H9 (cell line): ENCODE measurements around the gene LILRB3. TPM values are rescaled to one million over a fixed set of nuclear protein-coding genes. Genes with fewer than 3 reads are reported as not detected.

Source experiments
- DNase-seq: peaks from one replicate; pipeline ENCODE4 v3.0.0-alpha.2; 2017
- H2AFZ ChIP-seq: one replicate; pipeline ENCODE4 v1.6.1; 2013; ENCODE audit warnings: mild to moderate bottlenecking, low read length, control low read depth, moderate library complexity
- H2AK5ac ChIP-seq: 2 replicates; pipeline ENCODE4 v1.6.1; 2013; ENCODE audit warnings: low read length, control low read depth, mixed read lengths; ENCODE audit not compliant: insufficient read length
- H2BK120ac ChIP-seq: one replicate; pipeline ENCODE4 v1.6.1; 2013; ENCODE audit warnings: low read depth, mild to moderate bottlenecking, low read length, control low read depth, inconsistent platforms; ENCODE audit not compliant: poor library complexity, severe bottlenecking
- H2BK12ac ChIP-seq: 2 replicates; pipeline ENCODE4 v1.6.1; 2013; ENCODE audit warnings: low read length, control low read depth, mixed read lengths, low read depth; ENCODE audit not compliant: insufficient read length
- H2BK15ac ChIP-seq: 2 replicates; pipeline ENCODE4 v1.6.1; 2013; ENCODE audit warnings: low read depth, low read length, control low read depth
- H2BK20ac ChIP-seq: one replicate; pipeline ENCODE4 v1.6.1; 2013; ENCODE audit warnings: low read depth, mild to moderate bottlenecking, low read length, control low read depth, inconsistent platforms; ENCODE audit not compliant: poor library complexity, severe bottlenecking
- H2BK5ac ChIP-seq: 2 replicates; pipeline ENCODE4 v1.6.1; 2013; ENCODE audit warnings: low read length, control low read depth, mixed read lengths; ENCODE audit not compliant: insufficient read length
- H3K14ac ChIP-seq: 2 replicates; pipeline ENCODE4 v1.6.1; 2013; ENCODE audit warnings: low read length, control low read depth; ENCODE audit not compliant: insufficient read depth
- H3K18ac ChIP-seq: 2 replicates; pipeline ENCODE4 v1.6.1; 2013; ENCODE audit warnings: low read depth, mild to moderate bottlenecking, mixed read lengths, low read length, control low read depth; ENCODE audit not compliant: insufficient read length
- H3K23ac ChIP-seq: 2 replicates; pipeline ENCODE4 v1.6.1; 2013; ENCODE audit warnings: low read length, control low read depth, mixed read lengths, low read depth; ENCODE audit not compliant: insufficient read length
- H3K23me2 ChIP-seq: 2 replicates; pipeline ENCODE4 v1.6.1; 2013; ENCODE audit warnings: low read depth, mild to moderate bottlenecking, mixed read lengths, low read length, control low read depth; ENCODE audit not compliant: insufficient read length, poor library complexity, severe bottlenecking
- H3K27ac ChIP-seq: 2 replicates; pipeline ENCODE4 v1.5.1; 2013; ENCODE audit warnings: low read length, control low read depth, mixed read lengths, low read depth; ENCODE audit not compliant: insufficient read length
- H3K27me3 ChIP-seq: 2 replicates; pipeline ENCODE4 v1.6.1; 2013; ENCODE audit warnings: low read length, control low read depth, inconsistent platforms; ENCODE audit not compliant: insufficient read depth
- H3K4ac ChIP-seq: 2 replicates; pipeline ENCODE4 v1.6.1; 2013; ENCODE audit warnings: low read depth, mild to moderate bottlenecking, control low read depth, inconsistent platforms, low read length, moderate library complexity
- H3K4me1 ChIP-seq: 2 replicates; pipeline ENCODE4 v1.6.1; 2013; ENCODE audit warnings: low read length, control low read depth, inconsistent platforms; ENCODE audit not compliant: insufficient read depth
- H3K4me2 ChIP-seq: 2 replicates; pipeline ENCODE4 v1.6.1; 2013; ENCODE audit warnings: low read length, control low read depth, mixed read lengths; ENCODE audit not compliant: insufficient read length, insufficient read depth
- H3K56ac ChIP-seq: 2 replicates; pipeline ENCODE4 v1.6.1; 2013; ENCODE audit warnings: low read depth, mild to moderate bottlenecking, mixed read lengths, low read length, control low read depth; ENCODE audit not compliant: insufficient read length
- H3K79me1 ChIP-seq: 2 replicates; pipeline ENCODE4 v1.6.1; 2013; ENCODE audit warnings: low read depth, mild to moderate bottlenecking, moderate library complexity, low read length, control low read depth, inconsistent platforms; ENCODE audit not compliant: insufficient read depth, poor library complexity, severe bottlenecking
- H3K79me2 ChIP-seq: 2 replicates; pipeline ENCODE4 v1.6.1; 2013; ENCODE audit warnings: low read length, control low read depth, inconsistent platforms; ENCODE audit not compliant: insufficient read depth
- H3K9ac ChIP-seq: 2 replicates; pipeline ENCODE4 v1.6.1; 2013; ENCODE audit warnings: low read length, control low read depth, mixed read lengths; ENCODE audit not compliant: insufficient read length; ENCODE audit errors: extremely low read depth
- H3K9me3 ChIP-seq: one replicate; pipeline ENCODE4 v1.6.1; 2013; ENCODE audit warnings: low read depth, low read length, inconsistent platforms; ENCODE audit not compliant: control insufficient read depth
- H3T11ph ChIP-seq: one replicate; pipeline ENCODE4 v1.6.1; 2013; ENCODE audit warnings: mild to moderate bottlenecking, low read length, control low read depth, inconsistent platforms
- H4K20me1 ChIP-seq: one replicate; pipeline ENCODE4 v1.6.1; 2013; ENCODE audit not compliant: control insufficient read depth, insufficient read length, insufficient read depth
- H4K5ac ChIP-seq: 2 replicates; pipeline ENCODE4 v1.6.1; 2013; ENCODE audit warnings: low read depth, mild to moderate bottlenecking, mixed read lengths, low read length, control low read depth; ENCODE audit not compliant: insufficient read length
- H4K8ac ChIP-seq: replicated peaks from 2 replicates; pipeline ENCODE4 v1.6.1; 2013; ENCODE audit warnings: low read length, control low read depth, mixed read lengths, low read depth; ENCODE audit not compliant: insufficient read length
- H4K91ac ChIP-seq: 2 replicates; pipeline ENCODE4 v1.6.1; 2013; ENCODE audit warnings: low read depth, mild to moderate bottlenecking, moderate library complexity, mixed read lengths, low read length, control low read depth; ENCODE audit not compliant: insufficient read length
- H3K27ac Mint-ChIP-seq, 3 experiments: 2 replicates in 2 of 3; 3 replicates in 1 of 3; pipeline ENCODE4 v1.8.0; 2020 to 2021; ENCODE audit warnings: mixed read lengths in 3 of 3, mild to moderate bottlenecking in 1 of 3, moderate library complexity in 1 of 3
- H3K27me3 Mint-ChIP-seq: 2 replicates; pipeline ENCODE4 v1.8.0; 2021; ENCODE audit warnings: low read depth, mild to moderate bottlenecking, moderate library complexity, mixed read lengths
- H3K36me3 Mint-ChIP-seq, 3 experiments: 2 replicates in 2 of 3; 3 replicates in 1 of 3; pipeline ENCODE4 v1.8.0; 2020 to 2021; ENCODE audit warnings: low read depth in 3 of 3, mixed read lengths in 3 of 3; ENCODE audit not compliant: insufficient read depth in 1 of 3
- H3K4me1 Mint-ChIP-seq, 2 experiments: 2 replicates each; pipeline ENCODE4 v1.8.0; 2020; ENCODE audit warnings: mixed read lengths in 2 of 2
- H3K4me3 Mint-ChIP-seq, 2 experiments: 2 replicates in 1 of 2; 3 replicates in 1 of 2; pipeline ENCODE4 v1.8.0; 2020 to 2021; ENCODE audit warnings: mild to moderate bottlenecking in 2 of 2, mixed read lengths in 2 of 2, moderate library complexity in 1 of 2
- H3K9me3 Mint-ChIP-seq, 2 experiments: 2 replicates in 1 of 2; 3 replicates in 1 of 2; pipeline ENCODE4 v1.8.0; 2020; ENCODE audit warnings: mild to moderate bottlenecking in 2 of 2, mixed read lengths in 2 of 2, moderate library complexity in 1 of 2
- CTCF ChIP-seq: fragments of 200-600 bp; sonication (generic); conservative IDR thresholded peaks from 3 replicates; pipeline ENCODE4 v1.8.0; 2021; ENCODE audit warnings: antibody characterized with exemption, mild to moderate bottlenecking
- WGBS: extraction: QIAGEN DNeasy Blood & Tissue Kit; methylation state at CpG from one replicate; pipeline ENCODE4 v1.1.7; 2013; ENCODE audit warnings: missing lambda C conversion rate, low lambda C conversion rate, mixed read lengths; ENCODE audit not compliant: insufficient read length; ENCODE audit errors: extremely low coverage; 5-methylcytosine and 5-hydroxymethylcytosine counted together
- total RNA-seq: library from RNA; stranded (reverse); gene quantifications from 2 replicates; pipeline ENCODE4 v1.2.1, GENCODE V29; 2021

Gene LILRB3
- total RNA-seq, 1 experiment from 2014 or later, result not detected

- H3K23ac ChIP-seq, result no peak overlapping the region
- H2BK20ac ChIP-seq, result no peak overlapping the region
- TF ChIP-seq CTCF, result no peak
- no peaks in the 10 kb centered on the region for H3K27me3 ChIP-seq
- no peak overlapping the region for H2BK5ac ChIP-seq
- no peak overlapping the region for H4K91ac ChIP-seq
- H3K4me2 ChIP-seq, result no peak overlapping the region
- H3K9ac ChIP-seq, result no peak overlapping the region
- no peak overlapping the region for H3K27ac Mint-ChIP-seq
- no peak overlapping the region for H2BK15ac ChIP-seq
- H4K8ac ChIP-seq, result no peak overlapping the region
- H3K4me1 Mint-ChIP-seq, result peaks cover 3 to 6% of the 10 kb centered on the region in 2 experiments; a peak in 3 of 4 replicates
- no peak overlapping the region for H4K5ac ChIP-seq
- no peak overlapping the region for H3K56ac ChIP-seq
- peaks cover 43% of the 10 kb centered on the region for H3K27me3 Mint-ChIP-seq
- no peak overlapping the region for H3K18ac ChIP-seq
- no peaks in the 10 kb centered on the region for H3K79me1 ChIP-seq
- H3K14ac ChIP-seq, result no peak overlapping the region
- no peaks in the 10 kb centered on the region for H4K20me1 ChIP-seq
- H3K4me3 Mint-ChIP-seq, result no peak overlapping the region; a peak in 1 of 5 replicates
- H3K23me2 ChIP-seq, result no peaks in the 10 kb centered on the region
- H3K79me2 ChIP-seq, result no peaks in the 10 kb centered on the region
- DNase-seq, result no peak
- no peak overlapping the region for H2AFZ ChIP-seq
- no CpG with 5 or more reads among the region's 11 CpGs for WGBS
- no peaks in the 10 kb centered on the region for H3K9me3 ChIP-seq
- H3K9me3 Mint-ChIP-seq, result peaks cover 0 to 30% of the 10 kb centered on the region in 2 experiments; a peak in 2 of 5 replicates
- H2BK120ac ChIP-seq, result no peak overlapping the region
- H2AK5ac ChIP-seq, result no peak overlapping the region
- no peak overlapping the region for H3T11ph ChIP-seq
- no peaks in the 10 kb centered on the region for H3K4me1 ChIP-seq
- H3K36me3 Mint-ChIP-seq, result no peaks in the 10 kb centered on the region
- H3K27ac ChIP-seq, result no peak overlapping the region
- no peak overlapping the region for H2BK12ac ChIP-seq
- no peak overlapping the region for H3K4ac ChIP-seq
Observed at GRCh38 chr19:54252845-54253244, 30.0 kb upstream of the LILRB3 start.
